Astrocyte of the hippocampus (primary cell): ENCODE data around the gene NIPAL3.
"Not testable (repeated sequence)": the region's sequence is repeated elsewhere in the genome, so short reads cannot be mapped to it uniquely, and the experiment has no call there.

Experiments
- DNase-seq: peaks from one replicate; pipeline ENCODE4 v3.0.0; 2011; ENCODE audit warnings: low read depth, low spot score

NIPAL3 gene

DNA sequence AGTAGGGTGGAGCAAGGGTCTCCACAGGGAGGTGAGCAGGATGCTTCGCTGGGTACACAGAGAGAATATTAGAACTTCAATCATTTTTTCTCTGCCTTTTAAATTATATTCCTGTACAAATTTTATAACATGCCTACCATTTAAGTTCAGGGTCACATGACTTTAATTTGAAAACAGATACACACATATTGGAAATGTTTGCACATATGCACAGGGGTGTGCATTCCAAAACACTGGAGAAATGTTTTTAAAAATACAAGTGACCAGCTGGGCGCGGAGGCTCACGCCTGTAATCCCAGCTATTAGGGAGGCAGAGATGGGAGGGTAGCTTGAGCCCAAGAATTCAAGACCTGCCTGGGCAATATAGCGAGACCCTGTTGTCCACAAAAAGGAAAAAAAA, 39.7 kb downstream of the NIPAL3 start:
- DNase-seq: no peak

GRCh38 chr1:24457866-24458265, 42.3 kb downstream of the NIPAL3 start:
- no peak for DNase-seq

DNA sequence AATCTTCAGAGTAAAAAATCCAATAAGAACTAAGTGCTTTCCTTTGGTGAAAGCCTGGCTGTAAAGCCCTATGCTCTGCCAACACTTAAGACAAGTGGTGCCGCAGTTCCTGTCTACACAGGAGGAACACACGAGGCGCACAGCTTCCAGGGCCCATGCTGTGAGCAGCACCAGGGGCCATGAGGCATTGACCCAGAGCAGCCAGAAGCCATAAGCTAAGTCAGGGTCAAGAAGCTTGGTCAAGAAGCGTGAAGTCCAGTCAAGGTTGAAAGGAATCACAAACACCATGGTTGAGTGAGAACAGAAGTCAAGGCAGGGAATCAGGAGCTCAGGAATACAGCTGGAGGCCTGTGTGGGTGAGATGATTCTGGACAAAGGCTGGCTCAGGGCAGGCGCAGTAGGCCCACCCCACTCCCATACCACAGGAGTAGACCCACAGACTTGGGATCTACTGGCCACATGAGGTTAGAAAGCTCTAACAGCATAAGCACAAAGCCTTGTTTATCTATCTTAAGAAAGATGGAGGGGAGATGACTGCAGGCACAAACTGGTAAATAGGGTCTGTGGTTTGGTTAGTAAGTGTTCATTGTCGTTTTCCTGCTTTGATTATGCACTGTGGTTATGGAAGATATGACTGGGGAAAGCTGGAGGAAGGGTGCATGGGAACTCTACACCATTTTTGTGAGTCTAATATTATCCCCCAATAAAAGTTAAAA, 44.1 kb downstream of the NIPAL3 start:
- DNase-seq: no peak

DNA sequence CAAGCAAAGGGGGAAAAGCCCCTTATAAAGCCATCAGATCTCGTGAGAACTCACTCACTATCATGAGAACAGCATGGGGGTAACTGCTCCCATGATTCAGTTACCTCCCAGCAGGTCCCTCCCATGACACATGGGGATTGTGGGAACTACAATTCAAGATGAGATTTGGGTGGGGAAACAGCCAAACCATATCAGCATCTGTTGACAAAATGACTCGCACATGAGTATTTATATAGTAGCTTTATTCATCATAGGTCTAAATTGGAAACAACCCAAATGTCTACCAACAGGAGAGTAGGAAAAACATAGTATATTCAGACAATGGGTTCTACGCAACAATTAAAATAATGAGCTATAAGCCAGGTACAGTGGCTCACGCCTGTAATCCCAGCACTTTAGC, 46.5 kb downstream of the NIPAL3 start:
- not testable (repeated sequence) for DNase-seq

GRCh38 chr1:24463776-24464735, 48.5 kb downstream of the NIPAL3 start:
- DNase-seq: peak; percentile 15

- DNase-seq: no peak
Measured at GRCh38 chr1:24465099-24465498, 49.5 kb downstream of the NIPAL3 start.

DNA sequence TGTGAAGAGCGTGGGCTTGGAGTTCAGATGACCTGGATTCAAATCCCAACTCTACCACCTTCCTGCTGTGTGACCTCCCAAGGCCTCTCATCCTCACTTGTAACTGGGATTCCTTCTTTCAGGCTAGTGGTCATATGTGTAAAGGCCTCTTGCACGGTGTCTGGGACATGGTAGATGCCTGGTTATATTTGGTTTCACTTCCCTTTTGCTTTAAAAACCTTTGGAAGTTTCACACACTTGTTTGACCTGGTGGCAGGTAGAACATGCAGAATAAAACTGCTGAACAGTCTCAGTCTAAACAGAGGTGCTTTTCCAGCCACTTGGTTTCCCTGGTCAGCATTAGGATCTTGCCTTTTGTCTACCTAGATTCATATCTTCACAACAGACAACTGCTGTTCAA, 50.0 kb downstream of the NIPAL3 start:
- no peak for DNase-seq

DNA sequence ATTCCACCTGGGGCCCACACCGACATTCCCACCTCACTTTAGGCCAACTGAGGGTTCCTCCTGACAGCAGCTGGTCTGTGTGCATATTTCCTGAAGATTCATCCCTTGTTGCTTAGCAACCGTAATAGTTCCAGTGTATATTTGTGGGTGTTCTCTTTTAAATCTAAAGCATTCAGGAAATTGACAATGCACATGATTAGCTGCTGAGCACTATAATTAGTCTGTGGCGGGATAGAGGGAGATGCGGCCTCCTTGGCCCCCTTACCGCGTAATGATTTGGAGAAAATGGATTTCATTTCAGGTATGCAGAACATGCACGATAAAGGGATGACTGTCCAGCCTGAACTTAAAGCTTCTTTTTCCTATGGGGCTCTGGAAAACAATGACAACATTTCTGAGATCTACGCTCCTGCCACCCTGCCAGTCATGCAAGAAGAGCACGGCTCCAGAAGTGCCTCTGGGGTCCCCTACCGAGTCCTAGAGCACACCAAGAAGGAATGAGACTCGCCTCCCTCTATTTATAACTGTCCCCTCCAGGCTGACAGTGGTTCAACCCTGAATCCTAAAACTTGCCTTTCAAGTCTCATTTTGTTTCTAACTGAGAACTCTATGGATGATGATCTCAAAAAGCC, 53.2 kb downstream of the NIPAL3 start:
- DNase-seq: no peak

GRCh38 chr1:24470592-24470991, 55.0 kb downstream of the NIPAL3 start:
- no peak for DNase-seq

DNA sequence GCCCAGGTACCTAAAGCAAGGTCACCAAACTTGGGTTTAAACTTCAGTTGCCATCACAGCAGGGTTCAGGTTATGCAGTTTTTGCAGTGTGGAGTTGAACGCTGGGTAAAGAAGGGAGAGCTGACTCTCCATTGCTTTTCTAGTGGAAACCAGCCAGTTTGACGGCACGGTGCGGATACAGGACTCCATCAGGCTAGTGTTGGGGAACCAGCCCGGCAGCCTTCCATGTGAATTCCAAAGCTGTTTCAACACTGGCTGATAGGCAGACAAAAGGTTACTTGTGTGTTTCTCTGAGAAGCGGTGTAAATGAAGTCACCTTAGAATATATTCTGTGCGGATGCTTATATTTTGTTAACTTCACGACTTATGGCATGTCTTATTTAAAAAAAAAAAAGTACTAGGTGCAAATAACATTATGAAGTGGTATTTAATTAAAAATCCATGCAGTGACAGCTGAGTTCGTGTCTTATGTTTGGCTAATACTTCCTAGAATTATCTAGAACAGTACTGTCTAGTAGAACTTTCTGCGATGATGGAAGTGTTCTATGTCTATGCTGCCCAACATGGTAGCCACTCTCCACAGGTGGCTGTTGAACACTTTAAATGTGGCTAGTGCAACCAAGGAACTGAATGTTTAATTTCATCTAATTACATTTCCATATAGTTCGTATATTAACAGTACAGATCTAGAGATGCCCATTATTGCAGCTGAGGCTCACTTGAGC, 57.1 kb downstream of the NIPAL3 start:
- no peak for DNase-seq

- no peak for DNase-seq
Measured at GRCh38 chr1:24474193-24474592, 58.6 kb downstream of the NIPAL3 start.

DNA sequence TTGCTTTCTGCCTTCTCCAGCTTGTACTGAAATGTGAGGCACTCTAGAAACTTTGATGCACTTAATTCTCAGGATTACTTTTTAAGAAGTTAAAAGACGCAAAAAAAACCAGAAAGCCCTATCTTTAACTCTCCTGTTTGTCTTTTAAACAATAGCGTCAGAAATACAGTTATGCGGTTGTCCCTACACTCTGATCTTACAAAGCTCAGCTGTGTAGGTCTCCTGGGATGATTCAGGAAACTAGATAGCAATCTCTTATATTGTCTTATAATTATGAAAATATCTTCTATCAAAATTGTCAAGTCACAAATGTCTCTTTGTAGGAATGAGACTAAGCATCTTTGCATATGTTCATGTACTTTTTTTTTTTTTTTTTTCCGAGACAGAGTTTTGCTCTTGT, 60.1 kb downstream of the NIPAL3 start:
- DNase-seq: no peak

- no peak for DNase-seq
Measured at GRCh38 chr1:24476571-24476970, 61.0 kb downstream of the NIPAL3 start.

DNA sequence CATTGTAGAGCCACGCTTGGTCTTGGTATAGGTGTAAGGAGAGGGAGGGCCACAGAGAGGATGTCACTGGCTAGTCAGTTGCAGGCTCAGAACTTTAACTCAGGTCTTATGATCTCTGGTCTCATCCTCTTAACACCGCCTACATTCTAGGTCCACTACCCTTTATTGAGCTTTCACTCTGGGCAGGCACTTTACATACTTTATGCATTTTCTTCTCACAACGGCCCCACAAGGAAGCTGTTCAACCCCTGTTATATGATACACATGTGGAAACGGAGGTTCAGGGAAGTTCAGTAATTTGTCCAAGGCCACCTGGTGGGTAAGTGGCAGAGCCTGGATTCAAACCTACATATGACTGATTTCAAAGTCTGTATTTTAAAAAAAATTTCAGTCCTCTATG, 61.7 kb downstream of the NIPAL3 start:
- no peak for DNase-seq

DNA sequence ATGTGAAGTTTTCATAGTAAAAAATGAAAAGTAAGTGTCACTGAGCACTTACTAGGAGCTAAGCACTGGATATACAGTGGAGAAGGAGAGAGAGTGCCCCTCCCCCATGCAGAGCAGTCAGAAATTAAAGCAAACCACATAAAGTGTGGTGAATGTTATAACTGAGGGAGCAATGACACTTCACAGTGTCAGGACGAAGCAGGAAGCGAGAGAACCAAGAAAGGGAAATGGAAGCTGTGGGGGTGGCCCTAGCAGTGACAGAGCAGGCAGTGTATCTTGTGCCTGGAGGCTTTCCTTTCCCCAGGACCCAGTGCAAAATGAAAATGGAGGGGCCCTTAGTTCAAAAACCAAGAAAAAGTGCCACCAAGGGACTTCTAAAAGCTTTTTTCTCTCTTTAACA, 65.5 kb downstream of the NIPAL3 start:
- DNase-seq: no peak

DNA sequence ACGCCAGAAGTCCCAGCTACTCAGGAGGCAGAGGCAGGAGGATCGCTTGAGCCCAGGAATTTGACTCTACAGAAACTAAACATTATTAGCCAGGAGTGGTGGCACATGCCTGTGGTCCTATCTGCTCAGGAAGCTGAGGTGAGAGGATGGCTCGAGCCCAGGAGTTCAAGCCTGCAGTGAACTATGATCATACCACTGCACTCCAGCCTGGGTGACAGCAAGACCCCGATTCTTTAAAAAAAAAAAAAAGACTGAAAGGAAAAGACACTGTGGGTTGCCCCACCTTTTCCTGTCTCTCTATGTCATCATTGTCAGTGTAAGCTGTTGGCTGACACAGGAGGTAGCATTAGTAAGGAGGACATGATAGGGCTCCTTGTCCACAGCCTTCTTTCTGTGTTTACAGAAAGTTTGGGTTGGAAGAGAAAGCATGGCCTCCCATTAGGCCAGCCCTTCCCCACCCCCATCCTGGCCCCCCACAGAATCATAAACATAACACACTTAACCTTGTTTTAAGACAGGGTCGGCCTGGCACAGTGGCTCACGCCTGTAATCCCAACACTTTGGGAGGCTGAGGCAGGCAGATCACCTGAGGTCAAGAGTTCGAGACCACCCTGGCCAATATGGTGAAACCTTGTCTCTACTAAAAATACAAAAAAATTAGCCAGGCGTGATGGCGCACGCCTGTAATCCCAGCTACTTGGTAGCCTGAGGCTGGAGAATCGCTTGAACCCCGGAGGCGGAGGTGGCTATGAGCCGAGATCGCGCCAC, 66.4 kb downstream of the NIPAL3 start:
- DNase-seq: no peak

- no peak for DNase-seq
Measured at GRCh38 chr1:24483441-24483840, 67.8 kb downstream of the NIPAL3 start.

- no peak for DNase-seq
Measured at GRCh38 chr1:24484199-24484598, 68.6 kb downstream of the NIPAL3 start.

DNA sequence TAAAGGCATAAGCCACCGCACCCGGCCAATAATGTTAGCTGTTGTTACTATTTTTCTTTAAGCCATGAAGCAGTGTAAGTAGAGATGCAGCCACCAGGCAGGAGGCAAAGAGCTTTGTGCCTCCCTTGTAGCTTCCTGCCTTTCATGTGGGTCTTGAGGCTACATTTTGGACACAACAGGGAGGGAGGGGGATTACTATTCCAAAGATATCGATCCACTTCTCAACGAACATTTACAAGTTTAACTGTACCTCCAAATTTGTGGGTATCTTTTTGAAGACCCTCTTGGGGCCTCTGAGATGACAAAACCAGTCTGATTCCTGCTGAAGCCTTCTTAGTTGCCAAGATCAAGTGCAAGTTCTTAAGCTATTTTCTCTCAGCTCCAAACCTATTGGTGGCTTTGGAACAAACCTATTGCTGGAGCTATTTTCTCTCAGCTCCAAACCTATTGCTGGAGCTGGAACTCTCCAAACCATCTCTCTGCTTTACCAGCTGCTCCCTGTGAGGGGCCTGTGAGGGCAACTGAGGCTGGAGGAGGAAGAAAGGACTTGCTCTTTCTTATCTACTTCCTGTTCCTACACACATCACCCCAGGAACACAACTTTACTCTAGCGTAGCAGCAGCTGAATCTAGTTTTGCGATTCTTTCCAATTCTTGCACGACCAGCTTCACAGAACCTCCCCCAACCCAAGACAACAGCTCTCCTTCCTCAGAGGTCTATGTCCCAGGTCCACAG, 70.9 kb downstream of the NIPAL3 start:
- no peak for DNase-seq

DNA sequence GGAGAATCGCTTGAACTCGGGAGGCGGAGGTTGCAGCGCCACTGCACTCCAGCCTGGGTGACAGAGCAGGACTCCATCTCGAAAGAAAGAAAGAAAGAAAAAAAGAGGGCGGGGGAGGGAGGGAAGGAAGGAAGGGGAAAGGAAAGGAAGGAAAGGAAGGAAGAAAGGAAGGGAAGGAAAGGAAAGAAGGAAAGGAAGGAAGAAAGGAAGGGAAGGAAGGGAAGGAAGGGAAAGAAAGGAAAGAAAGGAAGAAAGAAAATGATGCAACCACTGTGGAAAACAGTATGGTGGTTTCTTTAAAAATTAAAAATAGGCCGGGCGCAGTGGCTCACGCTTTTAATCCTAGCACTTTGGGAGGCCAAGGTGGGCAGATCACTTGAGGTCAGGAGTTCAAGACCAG, 71.9 kb downstream of the NIPAL3 start:
- DNase-seq: no peak
